GM08714 (cell line): Measurements from ENCODE around the gene RAB3GAP2.
"Not testable (repeated sequence)": the region's sequence is repeated elsewhere in the genome, so short reads cannot be mapped to it uniquely, and the experiment has no call there.

Source experiments
- H3K4me3 ChIP-seq: fragments of 200-500 bp; sonication (Bioruptor generic); 2 replicates; pipeline ENCODE4 v1.5.1; 2014; ENCODE audit warnings: mild to moderate bottlenecking, low read length, inconsistent platforms
- ZNF274 ChIP-seq: IDR thresholded peaks from 2 replicates; pipeline ENCODE4 v1.6.1; 2012; ENCODE audit warnings: mild to moderate bottlenecking, low read depth, low read length

The RAB3GAP2 gene

DNA sequence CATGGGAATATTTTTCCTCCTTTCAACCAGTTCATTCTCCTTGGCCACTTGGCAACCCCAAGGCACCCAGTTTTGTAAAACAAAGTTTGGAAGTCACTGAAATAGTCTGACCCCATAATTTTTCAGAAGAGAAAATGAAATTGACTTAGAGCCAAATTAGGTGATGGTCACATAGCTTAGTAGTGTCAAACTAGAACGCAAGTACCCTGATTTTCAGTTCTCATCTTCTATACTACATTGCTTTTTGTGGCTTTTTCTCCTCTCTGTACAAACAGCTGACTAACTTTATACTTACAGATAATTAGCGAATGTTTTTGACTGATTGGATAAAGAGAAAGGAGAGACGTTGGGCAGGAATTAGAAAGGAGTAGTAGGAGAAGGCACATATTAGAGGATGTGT, 145.2 kb downstream of the RAB3GAP2 start:
- H3K4me3 ChIP-seq, result no peak overlapping the region
- no peak for TF ChIP-seq ZNF274

GRCh38 chr1:220124542-220124941, 147.7 kb downstream of the RAB3GAP2 start:
- H3K4me3 ChIP-seq, result no peak overlapping the region
- TF ChIP-seq ZNF274, result no peak

GRCh38 chr1:220123889-220124288, 148.4 kb downstream of the RAB3GAP2 start:
- H3K4me3 ChIP-seq, result no peak overlapping the region
- no peak for TF ChIP-seq ZNF274

DNA sequence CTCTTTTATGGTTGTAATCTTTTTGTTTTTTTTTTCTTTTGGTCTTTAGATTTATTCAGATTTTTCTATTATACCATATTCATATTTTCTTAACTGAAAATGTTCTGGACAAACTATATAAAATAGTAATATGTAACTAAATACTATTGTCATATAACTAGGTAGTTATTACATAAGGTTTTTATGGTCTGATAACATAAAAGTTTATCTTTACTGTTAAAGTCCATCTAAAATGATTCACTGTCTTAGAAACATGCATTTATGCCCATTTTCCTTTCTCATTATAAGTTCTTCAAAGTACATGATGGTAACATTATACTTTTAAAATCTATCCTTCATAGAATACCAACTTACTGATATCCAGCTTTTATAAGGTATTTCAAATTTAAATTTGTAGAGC, 149.2 kb downstream of the RAB3GAP2 start:
- TF ChIP-seq ZNF274, result no peak
- no peak overlapping the region for H3K4me3 ChIP-seq

DNA sequence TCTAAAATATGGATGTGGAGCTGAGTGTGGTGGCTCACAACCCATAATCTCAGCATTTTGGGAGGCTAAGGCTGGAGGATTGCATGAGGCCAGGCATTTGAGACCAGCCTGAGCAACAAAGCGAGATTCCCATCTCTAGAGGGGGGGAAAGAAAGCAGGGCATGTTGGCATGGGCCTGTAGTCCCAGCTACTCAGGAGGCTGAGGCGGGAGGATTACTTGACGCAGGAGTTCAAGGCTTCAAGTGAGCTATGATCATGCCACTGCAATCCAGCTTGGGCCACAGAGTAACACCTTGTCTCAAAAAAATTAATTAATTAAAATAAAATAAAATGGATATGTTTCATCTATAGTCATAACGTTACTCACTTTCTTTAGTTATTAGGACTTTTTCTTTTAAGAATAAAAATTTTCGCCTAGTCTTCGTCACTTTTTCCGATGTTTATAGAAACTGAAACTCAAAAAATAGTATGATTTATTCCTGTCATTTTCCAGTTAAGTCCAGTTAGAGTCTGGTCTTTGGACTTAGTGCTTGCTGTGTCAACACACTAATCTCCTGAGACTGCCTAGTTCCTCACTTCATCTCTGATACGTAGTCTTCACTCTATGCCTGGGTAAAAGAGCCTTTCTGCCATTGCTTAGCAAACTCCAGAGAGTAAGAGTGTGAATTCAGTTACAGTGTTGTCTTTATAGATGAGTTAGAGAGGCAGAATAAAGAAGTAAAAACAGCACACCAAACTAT, 150.3 kb downstream of the RAB3GAP2 start:
- TF ChIP-seq ZNF274, result no peak
- no peak overlapping the region for H3K4me3 ChIP-seq

- no peak for TF ChIP-seq ZNF274
- no peak overlapping the region for H3K4me3 ChIP-seq
Observed at GRCh38 chr1:220119043-220119512, 153.2 kb downstream of the RAB3GAP2 start.

- H3K4me3 ChIP-seq, result no peak overlapping the region
- no peak for TF ChIP-seq ZNF274
Observed at GRCh38 chr1:220113136-220113695, 159.0 kb downstream of the RAB3GAP2 start.

DNA sequence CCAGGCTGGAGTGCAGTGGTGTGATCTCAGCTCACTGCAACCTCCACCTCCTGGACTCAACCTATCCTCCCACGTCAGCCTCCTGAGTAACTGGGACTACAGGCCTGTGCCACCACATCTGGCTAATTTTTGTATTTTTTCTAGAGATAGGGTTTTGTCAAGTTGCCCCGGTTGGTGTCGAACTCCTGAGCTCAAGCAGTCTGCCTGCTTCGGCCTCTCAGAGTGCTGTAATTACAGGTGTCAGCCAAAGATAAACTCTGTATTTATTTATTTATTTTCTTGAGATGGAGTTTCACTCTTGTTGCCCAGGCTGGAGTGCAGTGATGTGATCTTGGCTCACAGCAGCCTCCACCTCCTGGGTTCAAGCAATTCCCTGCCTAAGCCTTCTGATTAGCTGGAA, 159.7 kb downstream of the RAB3GAP2 start:
- not testable (repeated sequence) for H3K4me3 ChIP-seq

DNA sequence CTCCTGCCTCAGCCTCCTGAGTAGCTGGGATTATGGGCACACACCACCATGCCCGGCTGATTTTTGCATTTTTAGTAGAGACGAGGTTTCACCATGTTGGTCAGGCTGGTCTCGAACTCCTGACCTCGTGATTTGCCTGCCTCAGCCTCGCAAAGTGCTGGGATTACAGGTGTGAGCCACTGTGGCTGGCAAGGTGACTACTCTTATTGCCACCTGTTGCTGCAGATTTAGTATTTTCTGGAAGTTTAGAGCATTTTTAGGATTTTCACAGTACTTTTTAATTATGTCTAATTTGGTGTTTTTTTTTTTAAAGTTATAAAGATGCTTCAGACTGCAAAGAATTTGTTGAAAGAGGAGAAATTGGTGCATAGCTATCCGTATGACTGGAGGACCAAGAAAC, 161.8 kb downstream of the RAB3GAP2 start:
- not testable (repeated sequence) for H3K4me3 ChIP-seq

DNA sequence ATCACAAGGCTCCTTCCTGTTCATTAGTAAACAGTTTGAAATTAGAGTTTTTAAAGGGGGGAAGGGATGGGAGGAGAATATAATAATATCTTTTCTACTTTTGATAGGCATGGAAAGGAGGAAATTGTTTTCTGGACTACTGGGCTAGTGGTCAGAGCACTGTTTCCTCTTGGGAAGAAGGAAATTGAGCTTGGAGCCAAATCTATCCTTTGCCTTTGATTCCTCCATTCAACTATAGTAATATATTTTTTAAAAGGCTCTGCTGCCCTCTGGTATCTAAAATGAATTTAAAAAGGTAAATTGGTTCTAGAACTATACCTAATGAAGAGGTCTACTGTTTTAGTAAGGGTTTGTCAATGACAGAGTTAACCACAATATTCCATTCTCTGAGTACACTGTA, 172.4 kb downstream of the RAB3GAP2 start:
- H3K4me3 ChIP-seq, result no peak overlapping the region
- no peak for TF ChIP-seq ZNF274
